Osteocyte (in vitro differentiated cells): ENCODE results near the gene WDR41. TPM values are rescaled to one million over a fixed set of nuclear protein-coding genes. Genes with fewer than 3 reads are reported as not detected.
"Not testable (repeated sequence)": the region's sequence is repeated elsewhere in the genome, so short reads cannot be mapped to it uniquely, and the experiment has no call there.

Source experiments
- DNase-seq: peaks from one replicate; pipeline ENCODE4 v3.0.0; 2021; ENCODE audit warnings: mixed read lengths; ENCODE audit not compliant: unreplicated experiment; ENCODE audit errors: extremely low spot score
- H3K27ac Mint-ChIP-seq: one replicate; pipeline ENCODE4 v1.8.0; 2021; ENCODE audit warnings: mild to moderate bottlenecking, mixed read lengths; ENCODE audit not compliant: unreplicated experiment
- H3K27me3 Mint-ChIP-seq: one replicate; pipeline ENCODE4 v1.8.0; 2021; ENCODE audit warnings: mixed read lengths; ENCODE audit not compliant: unreplicated experiment
- H3K36me3 Mint-ChIP-seq: one replicate; pipeline ENCODE4 v1.8.0; 2021; ENCODE audit warnings: mixed read lengths; ENCODE audit not compliant: unreplicated experiment
- H3K4me1 Mint-ChIP-seq: one replicate; pipeline ENCODE4 v1.8.0; 2021; ENCODE audit warnings: mixed read lengths; ENCODE audit not compliant: unreplicated experiment
- H3K4me3 Mint-ChIP-seq: one replicate; pipeline ENCODE4 v1.8.0; 2021; ENCODE audit warnings: mild to moderate bottlenecking, moderate library complexity, mixed read lengths; ENCODE audit not compliant: unreplicated experiment
- H3K9me3 Mint-ChIP-seq: one replicate; pipeline ENCODE4 v1.8.0; 2021; ENCODE audit warnings: mixed read lengths; ENCODE audit not compliant: unreplicated experiment
- total RNA-seq: library from RNA; stranded (reverse); gene quantifications from 2 replicates; pipeline ENCODE4 v1.2.1, GENCODE V29; 2021
- TF ChIP-seq, protein P1 (sequence below): fragments of 200-600 bp; sonication (generic); IDR thresholded peaks from 2 replicates; pipeline ENCODE4 v1.5.0; 2021; ENCODE audit warnings: antibody characterized with exemption, mild to moderate bottlenecking, moderate library complexity

Gene WDR41
- total RNA-seq, 1 donor from 2014 or later: 74.6 TPM

DNA sequence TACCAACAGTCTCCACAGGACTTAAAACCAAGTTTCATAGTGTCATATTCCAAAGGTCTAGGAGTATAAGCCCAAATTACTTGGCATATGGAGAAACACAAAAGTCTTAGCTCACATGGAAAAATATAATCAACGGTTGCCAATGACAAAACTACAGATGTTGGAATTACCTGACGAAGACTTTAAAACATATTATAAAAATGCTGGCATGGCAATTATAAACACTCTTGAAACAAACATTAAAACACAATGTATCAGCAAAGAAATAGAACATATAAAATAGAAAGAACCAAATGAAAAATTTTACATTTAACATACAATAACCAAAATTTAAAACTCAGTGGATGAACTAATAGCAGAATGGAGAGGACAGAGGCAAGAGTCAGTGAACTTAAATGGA lies 7.9 kb upstream of the WDR41 start:
- Mint-ChIP-seq H3K4me3 (no peak overlapping the region), H3K27me3 (peaks cover 75% of the 10 kb centered on the region), H3K36me3 (peaks cover 1% of the 10 kb centered on the region), H3K4me1 (no peaks in the 10 kb centered on the region), H3K27ac (no peak overlapping the region), H3K9me3 (peaks cover 22% of the 10 kb centered on the region)
- TF ChIP-seq, protein P1, sequence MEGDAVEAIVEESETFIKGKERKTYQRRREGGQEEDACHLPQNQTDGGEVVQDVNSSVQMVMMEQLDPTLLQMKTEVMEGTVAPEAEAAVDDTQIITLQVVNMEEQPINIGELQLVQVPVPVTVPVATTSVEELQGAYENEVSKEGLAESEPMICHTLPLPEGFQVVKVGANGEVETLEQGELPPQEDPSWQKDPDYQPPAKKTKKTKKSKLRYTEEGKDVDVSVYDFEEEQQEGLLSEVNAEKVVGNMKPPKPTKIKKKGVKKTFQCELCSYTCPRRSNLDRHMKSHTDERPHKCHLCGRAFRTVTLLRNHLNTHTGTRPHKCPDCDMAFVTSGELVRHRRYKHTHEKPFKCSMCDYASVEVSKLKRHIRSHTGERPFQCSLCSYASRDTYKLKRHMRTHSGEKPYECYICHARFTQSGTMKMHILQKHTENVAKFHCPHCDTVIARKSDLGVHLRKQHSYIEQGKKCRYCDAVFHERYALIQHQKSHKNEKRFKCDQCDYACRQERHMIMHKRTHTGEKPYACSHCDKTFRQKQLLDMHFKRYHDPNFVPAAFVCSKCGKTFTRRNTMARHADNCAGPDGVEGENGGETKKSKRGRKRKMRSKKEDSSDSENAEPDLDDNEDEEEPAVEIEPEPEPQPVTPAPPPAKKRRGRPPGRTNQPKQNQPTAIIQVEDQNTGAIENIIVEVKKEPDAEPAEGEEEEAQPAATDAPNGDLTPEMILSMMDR: no peak
- DNase-seq: no peak

DNA sequence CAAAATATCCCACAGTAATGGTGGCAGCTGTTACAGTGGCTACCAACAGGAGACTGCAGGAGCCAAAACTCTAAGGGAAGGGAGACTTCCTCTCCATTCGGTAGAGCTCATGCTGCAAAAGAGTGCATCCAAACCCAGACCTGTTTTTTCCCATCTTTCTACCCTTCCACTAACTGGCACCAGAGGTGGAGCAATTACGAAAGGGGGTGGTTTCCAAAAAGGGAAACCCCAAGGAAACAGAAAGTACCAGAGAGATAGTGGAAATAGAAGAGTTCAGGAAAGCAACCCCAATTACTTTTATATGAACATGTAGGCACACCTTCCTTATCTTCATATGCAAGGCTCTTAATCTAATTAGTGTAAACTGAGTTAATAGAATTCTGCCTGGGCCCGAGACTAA lies 7.3 kb upstream of the WDR41 start:
- TF ChIP-seq, protein P1: no peak
- Mint-ChIP-seq H3K4me3 (no peak overlapping the region), H3K27ac (no peak overlapping the region), H3K9me3 (peaks cover 22% of the 10 kb centered on the region), H3K4me1 (no peaks in the 10 kb centered on the region), H3K36me3 (peaks cover 1% of the 10 kb centered on the region), H3K27me3 (peaks cover 75% of the 10 kb centered on the region)
- DNase-seq: no peak

DNA sequence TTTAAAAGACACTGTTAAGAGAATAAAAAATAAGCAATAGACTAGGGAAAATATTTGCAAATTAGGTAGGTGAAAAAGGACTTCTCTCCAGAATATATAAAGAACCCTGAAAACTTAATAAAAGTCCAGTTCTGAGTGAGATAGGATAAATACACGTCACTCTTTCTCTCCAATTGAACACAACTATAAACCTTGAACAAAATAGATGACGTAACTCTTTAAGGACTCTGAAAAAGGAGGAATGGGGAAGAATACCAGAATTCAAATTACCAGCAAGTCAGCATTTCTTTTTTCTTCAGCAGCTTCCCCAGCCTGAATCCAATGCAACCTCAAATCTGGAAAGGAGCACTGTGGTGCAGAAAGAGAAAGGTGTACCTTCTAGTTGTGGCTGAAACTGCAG lies 6.8 kb upstream of the WDR41 start:
- Mint-ChIP-seq H3K27ac (no peak overlapping the region), H3K4me3 (no peak overlapping the region), H3K36me3 (peaks cover 1% of the 10 kb centered on the region), H3K27me3 (peaks cover 72% of the 10 kb centered on the region), H3K4me1 (no peaks in the 10 kb centered on the region), H3K9me3 (peaks cover 22% of the 10 kb centered on the region)
- TF ChIP-seq, protein P1: no peak
- DNase-seq: no peak

DNA sequence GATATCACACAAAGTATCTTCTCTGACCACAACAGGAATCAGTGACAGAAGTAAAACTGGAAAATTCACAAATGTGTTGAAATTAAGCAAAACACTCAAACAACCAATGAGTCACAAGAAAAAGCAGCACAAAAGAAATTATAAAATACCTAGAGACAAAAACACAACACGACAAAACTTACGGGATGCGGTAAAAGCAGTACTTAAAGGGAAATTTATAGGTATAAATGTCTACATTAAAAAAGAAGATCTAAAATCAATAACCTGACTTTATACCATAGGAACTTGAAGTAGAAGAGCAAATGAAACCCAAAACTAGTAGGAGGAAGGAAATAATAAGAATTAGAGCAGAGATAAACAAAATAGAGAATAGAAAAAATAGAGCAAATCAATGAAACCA lies 2.8 kb upstream of the WDR41 start:
- no peaks in the 10 kb centered on the region for H3K9me3 Mint-ChIP-seq
- peaks cover 8% of the 10 kb centered on the region for H3K4me1 Mint-ChIP-seq
- H3K27ac Mint-ChIP-seq: no peak overlapping the region
- H3K4me3 Mint-ChIP-seq: no peak overlapping the region
- TF ChIP-seq, protein P1: no peak
- H3K36me3 Mint-ChIP-seq: no peaks in the 10 kb centered on the region
- no peak for DNase-seq
- H3K27me3 Mint-ChIP-seq: peaks cover 50% of the 10 kb centered on the region

DNA sequence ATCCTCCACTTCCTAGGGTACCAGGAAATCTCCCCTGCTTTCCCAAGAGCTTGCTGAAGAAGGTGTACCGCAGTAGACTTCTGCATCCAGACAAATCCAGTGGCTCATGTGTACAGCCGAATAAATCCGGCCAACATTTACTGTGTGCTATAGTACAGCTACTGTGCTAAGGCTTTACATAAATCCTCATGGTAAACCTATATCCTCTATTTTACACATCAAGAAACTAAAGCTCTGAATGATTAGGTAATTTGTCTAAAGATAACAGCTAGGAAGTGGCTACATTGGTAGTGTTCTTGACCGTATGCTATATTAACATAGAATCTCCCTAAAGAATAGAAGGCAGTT lies 511 bp upstream of the WDR41 start:
- Mint-ChIP-seq H3K4me3 (peak overlapping the region; percentile 95), H3K9me3 (no peaks in the 10 kb centered on the region), H3K4me1 (peaks cover 19% of the 10 kb centered on the region), H3K27me3 (peaks cover 32% of the 10 kb centered on the region), H3K36me3 (peaks cover 5% of the 10 kb centered on the region), H3K27ac (peak overlapping the region; percentile 83)
- TF ChIP-seq, protein P1: no peak
- no peak for DNase-seq

DNA sequence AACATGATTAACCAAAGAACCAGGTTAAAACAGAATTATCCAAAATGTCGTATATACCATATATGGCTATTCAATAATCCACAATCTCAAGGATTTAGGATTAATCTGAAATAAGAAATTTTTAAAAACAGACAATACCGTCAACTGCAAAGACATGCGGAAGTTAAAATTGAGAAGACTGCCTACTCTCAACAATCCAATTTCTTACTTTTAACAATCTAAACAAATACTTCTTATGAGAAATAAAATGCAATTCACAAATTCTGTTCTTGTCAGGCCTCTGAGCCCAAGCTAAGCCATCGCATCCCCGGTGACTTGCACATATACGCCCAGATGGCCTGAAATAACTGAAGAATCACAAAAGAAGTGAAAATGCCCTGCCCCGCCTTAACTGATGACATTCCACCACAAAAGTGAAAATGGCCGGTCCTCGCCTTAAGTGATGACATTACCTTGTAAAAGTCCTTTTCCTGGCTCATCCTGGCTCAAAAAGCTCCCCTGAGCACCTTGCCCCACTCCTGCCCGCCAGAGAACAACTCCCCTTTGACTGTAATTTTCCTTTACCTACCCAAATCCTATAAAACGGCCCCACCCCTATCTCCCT lies 1.3 kb downstream of the WDR41 start:
- Mint-ChIP-seq H3K36me3 (peaks cover 14% of the 10 kb centered on the region), H3K27me3 (peaks cover 14% of the 10 kb centered on the region), H3K4me1 (peaks cover 19% of the 10 kb centered on the region)

More for the DNA sequence above, 1.3 kb downstream of the WDR41 start:
- H3K9me3 Mint-ChIP-seq, DNase-seq: not testable (repeated sequence)
- Mint-ChIP-seq H3K27ac (peak overlapping the region; percentile 99), H3K4me3 (peak overlapping the region; percentile 95)
